Esophagus squamous epithelium (tissue), 5 donors: ENCODE results near the gene P2RY14. TPM values are rescaled to one million over a fixed set of nuclear protein-coding genes. Genes with fewer than 3 reads are reported as not detected.

Source experiments
- DNase-seq: peaks from one replicate; lab custom pipeline; 2025; lab: John Stamatoyannopoulos, UW
- H3K27ac ChIP-seq, 4 donors: fragments of 200-600 bp; sonication (generic); one replicate each; pipeline ENCODE4 v1.5.1; 2016 to 2019; ENCODE audit warnings: mild to moderate bottlenecking in 1 of 4
- H3K27me3 ChIP-seq, 4 donors: fragments of 200-600 bp; sonication (generic); 1 replicate in 3 of 4; 2 replicates in 1 of 4; pipeline versions ENCODE4 v1.5.1 to v1.6.0; 2017 to 2021; ENCODE audit warnings: antibody characterized with exemption in 1 of 4
- H3K36me3 ChIP-seq, 3 donors: fragments of 200-600 bp; sonication (generic); one replicate each; pipeline ENCODE4 v1.5.1; 2016 to 2019
- H3K4me1 ChIP-seq, 3 donors: fragments of 200-600 bp; sonication (generic); one replicate each; pipeline ENCODE4 v1.5.1; 2017 to 2019
- H3K4me3 ChIP-seq, 4 donors: fragments of 200-600 bp; sonication (generic); 1 replicate in 3 of 4; 2 replicates in 1 of 4; pipeline ENCODE4 v1.5.1; 2016 to 2019; ENCODE audit warnings: mild to moderate bottlenecking in 2 of 4, moderate library complexity in 1 of 4
- H3K9me3 ChIP-seq, 3 donors: fragments of 200-600 bp; sonication (generic); one replicate each; pipeline ENCODE4 v1.5.1; 2016 to 2019
- POLR2A ChIP-seq, 4 donors: fragments of 450-650 bp; IDR thresholded peaks; one replicate each; pipeline ENCODE4 v1.6.1; 2017; ENCODE audit warnings: antibody characterized with exemption in 4 of 4, mild to moderate bottlenecking in 4 of 4, moderate library complexity in 3 of 4
- WGBS, 2 donors: methylation state at CpG; one replicate each; pipeline ENCODE4 v1.1.5; 2018; 5-methylcytosine and 5-hydroxymethylcytosine counted together
- intact Hi-C: fragments of 100-400 bp; cut with DNase I; formaldehyde crosslinking; loops from one replicate; pipeline ENCODE4 v1.15.0; 2022
- total RNA-seq, 4 donors: library from RNA; depleted of rRNA; stranded (reverse); fragments of >200 nt; gene quantifications; one replicate each; pipeline ENCODE4 v1.1.0, GENCODE V29; 2016
- TF ChIP-seq, protein P1 (sequence below), 6 experiments: fragments of 450-650 bp in 4 of 6; fragments of 200-600 bp in 2 of 6; sonication (generic) in 2 of 6; IDR thresholded peaks; one replicate each; pipeline ENCODE4 v1.5.1; 2016 to 2019; ENCODE audit warnings: antibody characterized with exemption in 6 of 6, mild to moderate bottlenecking in 4 of 6, moderate library complexity in 4 of 6
- donor health status: DM: yes; HTN: yes; CAD: no.

Gene P2RY14
- total RNA-seq, 4 donors from 2014 or later: 0.19 to 15.4 (median 3.2) TPM

DNA sequence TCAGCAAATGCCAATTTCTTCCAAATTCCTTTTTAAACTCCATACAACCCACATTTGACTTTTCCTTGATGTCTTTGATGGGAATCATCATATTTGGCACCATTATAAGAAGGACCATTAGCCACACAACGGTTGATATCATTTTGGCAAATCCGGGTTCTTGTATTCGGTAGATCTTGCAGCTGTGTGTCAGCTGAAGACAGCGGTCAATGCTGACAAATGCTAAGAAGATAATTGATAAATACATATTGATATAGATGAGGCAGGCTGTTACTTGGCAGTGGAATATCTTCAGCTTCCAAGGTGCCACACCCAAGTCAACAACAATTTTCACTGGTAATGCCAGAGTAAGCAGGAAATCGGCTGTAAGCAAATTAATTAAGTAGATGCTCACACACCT is 79.5 kb downstream of the P2RY14 start:
- no peak overlapping the region for H3K27ac ChIP-seq
- no peak overlapping the region for H3K4me3 ChIP-seq
- no peak for DNase-seq
- WGBS, 2 donors: 83 to 84% methylated on average over 5 of the region's 5 CpGs
- TF ChIP-seq, protein P1, sequence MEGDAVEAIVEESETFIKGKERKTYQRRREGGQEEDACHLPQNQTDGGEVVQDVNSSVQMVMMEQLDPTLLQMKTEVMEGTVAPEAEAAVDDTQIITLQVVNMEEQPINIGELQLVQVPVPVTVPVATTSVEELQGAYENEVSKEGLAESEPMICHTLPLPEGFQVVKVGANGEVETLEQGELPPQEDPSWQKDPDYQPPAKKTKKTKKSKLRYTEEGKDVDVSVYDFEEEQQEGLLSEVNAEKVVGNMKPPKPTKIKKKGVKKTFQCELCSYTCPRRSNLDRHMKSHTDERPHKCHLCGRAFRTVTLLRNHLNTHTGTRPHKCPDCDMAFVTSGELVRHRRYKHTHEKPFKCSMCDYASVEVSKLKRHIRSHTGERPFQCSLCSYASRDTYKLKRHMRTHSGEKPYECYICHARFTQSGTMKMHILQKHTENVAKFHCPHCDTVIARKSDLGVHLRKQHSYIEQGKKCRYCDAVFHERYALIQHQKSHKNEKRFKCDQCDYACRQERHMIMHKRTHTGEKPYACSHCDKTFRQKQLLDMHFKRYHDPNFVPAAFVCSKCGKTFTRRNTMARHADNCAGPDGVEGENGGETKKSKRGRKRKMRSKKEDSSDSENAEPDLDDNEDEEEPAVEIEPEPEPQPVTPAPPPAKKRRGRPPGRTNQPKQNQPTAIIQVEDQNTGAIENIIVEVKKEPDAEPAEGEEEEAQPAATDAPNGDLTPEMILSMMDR (IDR thresholded peaks at IDR 0.05): no peak
- no peak for TF ChIP-seq POLR2A (IDR thresholded peaks at IDR 0.05)
- no peaks in the 10 kb centered on the region for H3K9me3 ChIP-seq
- no peaks in the 10 kb centered on the region for H3K4me1 ChIP-seq
- intact Hi-C loops: no loop called here
- no peaks in the 10 kb centered on the region for H3K36me3 ChIP-seq
- no peaks in the 10 kb centered on the region for H3K27me3 ChIP-seq

DNA sequence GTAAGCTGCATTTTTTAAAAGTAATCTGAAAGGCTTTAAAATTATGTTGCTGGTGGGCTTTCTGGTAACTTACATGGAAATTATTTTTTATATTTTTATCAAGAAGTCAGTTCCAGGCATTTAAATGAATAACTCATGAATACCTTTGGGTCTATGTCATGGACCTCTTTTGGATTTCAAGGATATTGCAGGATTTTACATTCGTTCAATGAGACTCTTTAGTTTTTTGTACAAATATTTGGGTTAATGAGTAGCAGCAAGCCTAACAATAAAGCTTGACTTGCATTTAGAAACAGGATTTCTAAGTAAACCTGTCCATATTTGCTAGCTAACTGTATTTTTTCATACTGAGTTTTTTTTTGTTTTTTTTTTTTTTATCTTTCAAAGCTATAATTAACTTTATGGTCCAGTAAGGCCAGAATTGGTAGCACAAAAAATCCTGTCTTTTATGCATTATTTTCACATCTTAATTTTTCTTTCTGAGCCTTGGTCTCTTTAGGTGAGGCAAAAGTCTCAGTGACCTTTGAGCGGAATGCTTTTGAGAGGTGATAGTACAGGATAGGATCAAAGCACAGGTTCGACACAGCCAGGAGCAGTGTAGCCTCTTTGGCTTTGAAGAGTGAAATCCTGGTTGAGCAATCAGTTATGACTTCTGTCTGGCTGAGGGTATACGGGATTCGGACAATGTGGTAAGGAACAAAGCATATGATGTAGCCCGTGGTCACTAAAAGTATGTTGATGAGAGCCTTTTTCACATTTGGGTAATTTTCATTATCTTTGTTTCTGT is 80.2 kb downstream of the P2RY14 start:
- no peak overlapping the region for H3K4me3 ChIP-seq
- intact Hi-C loops: no loop called here
- no peak for DNase-seq
- TF ChIP-seq POLR2A (IDR thresholded peaks at IDR 0.05): no peak
- TF ChIP-seq, protein P1 (IDR thresholded peaks at IDR 0.05): no peak
- H3K4me1 ChIP-seq: no peaks in the 10 kb centered on the region
- H3K9me3 ChIP-seq: no peaks in the 10 kb centered on the region
- no peak overlapping the region for H3K27ac ChIP-seq
- H3K36me3 ChIP-seq: no peaks in the 10 kb centered on the region
- no peaks in the 10 kb centered on the region for H3K27me3 ChIP-seq
- WGBS, 2 donors: 81 to 88% methylated on average over 6 of the region's 6 CpGs

DNA sequence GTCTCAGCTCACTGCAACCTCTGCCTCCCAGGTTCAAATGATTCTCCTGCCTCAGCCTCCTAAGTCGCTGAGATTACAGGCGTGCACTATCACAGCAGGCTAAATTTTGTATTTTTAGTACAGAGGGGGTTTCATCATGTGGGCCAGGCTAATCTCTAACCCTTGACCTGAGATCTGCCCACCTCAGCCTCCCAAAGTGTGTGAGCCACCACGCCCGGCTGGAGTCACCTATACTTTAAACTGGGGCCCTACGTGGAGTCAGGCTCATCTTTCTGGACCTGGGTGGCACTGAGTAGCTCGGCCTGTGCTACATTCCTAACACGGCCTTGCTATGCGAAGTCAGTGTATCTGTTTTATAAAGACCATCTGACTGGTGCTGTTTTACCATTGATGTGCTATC is 81.1 kb downstream of the P2RY14 start:
- Histone ChIP-seq H3K36me3 (no peaks in the 10 kb centered on the region), H3K9me3 (no peaks in the 10 kb centered on the region), H3K4me3 (no peak overlapping the region), H3K27ac (no peak overlapping the region), H3K4me1 (no peaks in the 10 kb centered on the region), H3K27me3 (no peaks in the 10 kb centered on the region)
- intact Hi-C loops: no loop called here
- no peak for DNase-seq
- WGBS, 2 donors: 98% methylated on average over 5 to 8 of the region's 8 CpGs
- TF ChIP-seq, protein P1 (IDR thresholded peaks at IDR 0.05): no peak
- TF ChIP-seq POLR2A (IDR thresholded peaks at IDR 0.05): no peak

GRCh38 chr3:151196434-151196833 is 81.9 kb downstream of the P2RY14 start:
- H3K4me3 ChIP-seq: no peak overlapping the region
- H3K36me3 ChIP-seq: no peaks in the 10 kb centered on the region
- no peaks in the 10 kb centered on the region for H3K27me3 ChIP-seq
- H3K9me3 ChIP-seq: no peaks in the 10 kb centered on the region
- H3K4me1 ChIP-seq: no peaks in the 10 kb centered on the region
- no peak for TF ChIP-seq POLR2A (IDR thresholded peaks at IDR 0.05)
- TF ChIP-seq, protein P1 (IDR thresholded peaks at IDR 0.05): no peak
- intact Hi-C loops: no loop called here
- H3K27ac ChIP-seq: no peak overlapping the region
- DNase-seq: no peak

DNA sequence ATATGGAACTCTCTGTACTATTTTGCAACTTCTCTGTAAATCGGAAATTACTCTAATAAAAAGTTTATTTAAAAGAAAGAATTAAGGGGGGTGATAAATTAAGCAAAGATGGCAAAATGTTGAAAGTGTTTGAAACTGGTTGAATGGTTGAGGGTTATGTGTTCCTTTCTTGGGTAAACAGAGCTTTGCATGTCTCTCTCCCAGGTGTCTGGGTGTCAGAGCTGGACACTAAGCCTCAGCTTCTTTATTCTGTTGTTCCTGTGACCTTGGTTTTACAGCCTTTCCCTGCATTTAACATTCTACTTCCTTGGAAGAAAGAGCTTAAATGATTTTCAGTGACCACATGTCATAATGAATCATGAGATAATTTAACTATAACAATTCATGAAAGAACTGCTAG is 82.5 kb downstream of the P2RY14 start:
- intact Hi-C loops: no loop called here
- Histone ChIP-seq H3K36me3 (no peaks in the 10 kb centered on the region), H3K27me3 (no peaks in the 10 kb centered on the region), H3K27ac (no peak overlapping the region), H3K4me1 (no peaks in the 10 kb centered on the region), H3K9me3 (no peaks in the 10 kb centered on the region), H3K4me3 (no peak overlapping the region)
- WGBS, 2 donors: 63 to 68% methylated on average over 1 of the region's 1 CpG
- DNase-seq: no peak
- TF ChIP-seq, protein P1 (IDR thresholded peaks at IDR 0.05): no peak
- TF ChIP-seq POLR2A (IDR thresholded peaks at IDR 0.05): no peak
